HG03103 (cell line): ENCODE measurements around the gene XBP1.
"Not testable (repeated sequence)": the region's sequence is repeated elsewhere in the genome, so short reads cannot be mapped to it uniquely, and the experiment has no call there.

Source experiments
- ATAC-seq: cut with Tn5 transposase; IDR thresholded peaks from one replicate; pipeline ENCODE4 v1.9.1; 2021; ENCODE audit warnings: low read depth; ENCODE audit not compliant: unreplicated experiment

XBP1 gene

DNA sequence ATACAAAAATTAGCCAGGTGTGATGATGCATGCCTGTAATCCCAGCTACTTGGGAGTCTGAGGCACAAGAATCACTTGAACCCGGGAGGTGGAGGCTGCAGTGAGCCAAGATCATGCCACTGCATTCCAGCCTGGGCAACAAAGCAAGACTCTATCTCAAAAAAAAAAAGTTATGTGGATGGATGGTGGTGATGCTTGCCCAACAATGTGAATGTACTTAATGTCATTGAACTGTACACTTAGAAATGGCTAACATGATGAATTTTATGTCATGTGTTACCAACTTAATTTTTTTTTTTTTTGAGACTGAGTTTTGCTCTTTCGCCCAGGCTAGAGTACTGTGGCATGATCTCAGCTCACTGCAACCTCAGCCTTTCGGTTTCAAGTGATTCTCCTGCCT is 45.9 kb downstream of the XBP1 start:
- ATAC-seq = not testable (repeated sequence)

DNA sequence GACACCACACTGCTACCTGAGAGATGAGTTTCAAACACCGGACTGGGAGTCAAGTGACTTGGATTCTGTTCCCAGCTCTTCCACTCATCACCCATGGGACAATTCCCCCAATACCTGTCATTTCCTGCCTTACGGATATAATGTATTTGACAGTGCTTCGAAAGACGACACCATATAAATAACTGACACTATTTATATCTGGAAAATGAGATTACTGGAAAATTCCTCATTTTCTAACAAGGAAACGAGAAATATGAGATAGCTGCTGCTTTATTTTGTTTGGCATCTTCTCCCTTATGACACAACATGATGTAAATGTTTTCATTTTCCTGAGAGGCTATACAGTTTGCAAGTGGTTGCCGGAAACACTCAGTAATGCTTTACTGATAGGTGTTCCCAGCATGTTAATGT is 49.9 kb downstream of the XBP1 start:
- ATAC-seq = no peak
